Mucosa of rectum (tissue), 2 donors: ENCODE results near the gene LRMDA.

Experiments used
- H3K27ac ChIP-seq, 2 donors: one replicate each; pipeline ENCODE4 v1.7.0; 2013; ENCODE audit warnings: inconsistent platforms in 2 of 2, low read depth in 2 of 2, low read length in 2 of 2
- H3K27me3 ChIP-seq, 2 donors: one replicate each; pipeline ENCODE4 v1.7.0; 2013; ENCODE audit warnings: low read length in 2 of 2; ENCODE audit not compliant: control insufficient read depth in 2 of 2, insufficient read depth in 2 of 2
- H3K36me3 ChIP-seq, 2 donors: one replicate each; pipeline ENCODE4 v1.7.0; 2013; ENCODE audit warnings: low read length in 2 of 2; ENCODE audit not compliant: control insufficient read depth in 2 of 2, insufficient read depth in 2 of 2
- H3K4me1 ChIP-seq, 2 donors: one replicate each; pipeline ENCODE4 v1.7.0; 2013; ENCODE audit warnings: low read length in 2 of 2, mild to moderate bottlenecking in 1 of 2; ENCODE audit not compliant: control insufficient read depth in 2 of 2, insufficient read depth in 2 of 2
- H3K4me3 ChIP-seq, 2 donors: one replicate each; pipeline ENCODE4 v1.7.0; 2013; ENCODE audit warnings: low read length in 2 of 2
- H3K9ac ChIP-seq, 2 donors: one replicate each; pipeline ENCODE4 v1.7.0; 2013; ENCODE audit warnings: low read length in 2 of 2, low read depth in 1 of 2, mild to moderate bottlenecking in 1 of 2
- H3K9me3 ChIP-seq, 2 donors: one replicate each; pipeline ENCODE4 v1.7.0; 2013; ENCODE audit warnings: low read length in 2 of 2; ENCODE audit not compliant: control insufficient read depth in 2 of 2
- donor health status: healthy.
- donor health status: Normal muscosa, but diverticular disease.

Gene LRMDA

DNA sequence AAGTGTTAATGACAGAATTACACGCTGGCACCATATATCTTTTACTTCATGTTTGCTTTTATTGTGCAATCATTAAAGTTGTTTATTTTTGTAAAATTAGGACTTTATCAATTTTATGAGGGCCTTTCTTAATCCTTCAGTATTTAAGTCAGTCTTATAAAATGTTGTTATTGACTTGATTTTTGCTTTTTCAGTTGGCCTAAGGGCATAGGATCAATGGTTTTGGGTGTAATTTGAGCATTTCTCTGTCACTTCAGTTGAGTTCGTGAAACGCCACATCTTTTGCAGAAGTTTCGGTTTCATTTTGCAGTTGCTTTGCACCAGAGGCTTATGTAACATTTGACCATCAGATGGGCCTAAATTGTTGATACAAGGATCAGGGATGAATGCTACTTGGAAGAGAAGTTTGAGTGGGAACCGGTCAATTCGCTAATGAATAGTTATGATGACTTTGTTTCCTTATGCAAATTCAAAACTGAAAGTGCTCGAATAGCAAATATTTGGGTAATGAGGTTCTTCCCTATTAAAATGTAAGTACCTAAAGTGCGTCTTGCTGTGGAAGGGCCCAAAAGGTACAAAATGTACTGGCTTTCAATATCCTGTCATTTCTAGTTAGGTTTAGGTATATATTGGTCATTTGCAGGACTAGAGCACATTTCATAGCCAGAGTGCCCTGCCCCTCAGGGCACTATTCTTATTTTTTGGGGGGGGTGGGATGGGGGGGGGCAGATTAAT lies 340.9 kb downstream of the LRMDA start:
- peak overlapping the region in 1 of 2 donors; percentile 40 for H3K27ac ChIP-seq
- no peaks in the 10 kb centered on the region for H3K4me1 ChIP-seq
- no peaks in the 10 kb centered on the region for H3K9me3 ChIP-seq
- H3K27me3 ChIP-seq, result no peaks in the 10 kb centered on the region
- no peak overlapping the region for H3K9ac ChIP-seq
- H3K4me3 ChIP-seq, result peak overlapping the region; percentile 36 to 58
- no peaks in the 10 kb centered on the region for H3K36me3 ChIP-seq

DNA sequence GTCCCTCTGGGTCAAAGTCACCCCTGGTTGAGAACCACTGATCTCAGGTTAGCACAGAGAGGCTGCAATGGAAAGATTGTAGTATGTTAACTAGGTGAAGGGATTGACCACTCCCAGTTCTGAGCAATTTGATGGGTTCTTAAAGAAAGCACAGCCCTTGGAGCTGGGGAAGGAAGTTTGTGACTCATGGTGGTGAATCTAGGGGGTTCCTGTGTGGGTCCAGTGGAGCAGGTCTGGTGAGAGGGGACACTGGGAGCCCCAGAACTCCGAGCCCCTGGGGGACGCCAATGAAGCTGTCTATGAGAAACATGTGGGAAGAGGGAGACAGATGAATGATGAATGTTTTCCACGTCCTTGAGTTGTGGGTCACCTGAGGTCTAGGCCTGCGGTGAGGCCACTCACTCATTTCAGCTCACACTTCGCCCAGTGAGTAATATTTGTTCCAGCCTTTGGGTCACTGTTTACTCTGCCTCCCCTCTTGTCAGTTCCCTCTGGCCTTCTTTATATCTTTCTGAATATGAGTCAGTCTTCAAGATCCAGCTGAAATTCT lies 341.9 kb downstream of the LRMDA start:
- H3K9me3 ChIP-seq, result no peaks in the 10 kb centered on the region
- no peak overlapping the region for H3K9ac ChIP-seq
- H3K4me3 ChIP-seq, result no peak overlapping the region
- no peaks in the 10 kb centered on the region for H3K27me3 ChIP-seq
- no peaks in the 10 kb centered on the region for H3K4me1 ChIP-seq
- no peaks in the 10 kb centered on the region for H3K36me3 ChIP-seq
- peak overlapping the region in 1 of 2 donors; percentile 34 for H3K27ac ChIP-seq

DNA sequence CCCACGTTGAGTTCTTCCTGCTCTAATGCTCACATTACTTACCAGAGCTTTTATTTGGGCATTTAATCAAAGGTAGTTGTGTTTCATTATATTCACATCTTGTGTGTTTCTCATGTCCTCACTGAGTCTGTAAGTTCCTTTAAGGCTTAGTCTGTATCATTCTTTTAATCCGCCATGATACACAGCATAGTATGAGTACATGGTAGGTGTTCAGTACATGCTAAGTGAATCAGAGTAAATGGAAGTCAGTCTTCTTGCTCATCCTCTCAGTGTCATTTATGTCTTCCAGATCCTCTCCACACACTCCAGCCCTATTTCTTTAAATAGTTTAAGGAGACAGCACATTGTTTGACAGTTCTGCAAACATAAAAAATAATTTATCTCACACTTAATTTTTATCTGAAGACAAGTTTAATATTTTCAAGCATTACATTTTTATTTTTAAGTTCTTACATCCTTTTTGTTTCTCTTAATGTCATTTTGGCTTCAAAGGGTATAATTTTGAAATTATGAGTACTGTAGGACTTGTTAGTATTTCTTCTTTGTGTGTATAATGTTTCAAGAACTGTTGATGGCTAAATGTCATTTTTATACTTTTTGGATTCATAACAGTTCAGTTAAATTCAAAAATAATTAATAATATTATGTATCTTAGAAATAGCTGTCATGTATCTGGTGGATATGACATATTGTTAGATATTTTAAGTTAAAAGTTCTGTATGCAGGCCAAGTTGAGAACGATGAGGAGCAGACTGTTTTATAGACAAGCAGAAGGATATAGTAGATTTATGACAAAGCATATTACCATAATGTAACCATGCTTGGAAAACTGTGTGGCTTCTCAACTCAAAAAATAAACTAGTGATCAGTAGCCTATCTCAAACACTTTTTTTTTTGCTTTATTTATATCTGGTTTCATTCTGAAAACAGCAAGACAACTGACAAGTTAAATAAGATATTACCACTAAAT lies 342.7 kb downstream of the LRMDA start:
- Histone ChIP-seq H3K27ac (no peak overlapping the region), H3K36me3 (no peaks in the 10 kb centered on the region), H3K9me3 (no peaks in the 10 kb centered on the region), H3K27me3 (no peaks in the 10 kb centered on the region), H3K4me1 (no peaks in the 10 kb centered on the region), H3K9ac (no peak overlapping the region), H3K4me3 (no peak overlapping the region)

DNA sequence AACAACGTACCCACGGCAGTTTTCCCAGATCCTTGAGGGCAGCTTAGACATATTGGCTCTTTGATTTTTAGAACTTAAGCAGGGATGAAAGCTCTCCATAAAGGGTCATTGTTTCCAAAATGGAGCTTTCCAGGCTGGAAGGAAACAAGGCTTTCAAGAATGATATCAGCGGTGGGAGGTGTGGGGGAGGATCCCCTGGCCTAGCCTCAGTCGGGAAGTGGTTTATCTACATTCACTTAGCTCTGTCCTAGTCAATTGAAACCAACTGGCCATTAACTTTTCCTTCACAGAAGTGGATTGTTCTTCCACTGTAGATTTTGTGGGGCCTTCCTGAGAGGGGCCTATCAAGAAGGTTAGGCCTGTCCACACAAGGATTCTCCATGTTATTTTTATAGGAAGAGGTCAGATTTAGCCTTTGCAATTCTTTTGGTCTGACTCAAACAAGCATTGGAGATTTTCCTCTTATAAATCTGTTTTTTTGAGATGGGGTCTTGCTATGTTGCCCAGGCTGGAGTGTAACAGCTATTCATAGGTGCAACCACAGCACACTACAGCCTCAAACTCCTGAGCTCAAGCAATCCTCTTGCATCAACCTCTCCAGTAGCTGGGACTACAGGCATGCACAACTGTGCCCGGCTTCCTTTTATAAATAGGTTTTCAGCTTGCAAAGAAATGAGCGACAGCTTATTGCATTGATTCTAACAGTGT lies 343.5 kb downstream of the LRMDA start:
- H3K36me3 ChIP-seq, result no peaks in the 10 kb centered on the region
- H3K27ac ChIP-seq, result no peak overlapping the region
- no peaks in the 10 kb centered on the region for H3K4me1 ChIP-seq
- no peak overlapping the region for H3K4me3 ChIP-seq
- no peaks in the 10 kb centered on the region for H3K27me3 ChIP-seq
- no peaks in the 10 kb centered on the region for H3K9me3 ChIP-seq
- no peak overlapping the region for H3K9ac ChIP-seq

DNA sequence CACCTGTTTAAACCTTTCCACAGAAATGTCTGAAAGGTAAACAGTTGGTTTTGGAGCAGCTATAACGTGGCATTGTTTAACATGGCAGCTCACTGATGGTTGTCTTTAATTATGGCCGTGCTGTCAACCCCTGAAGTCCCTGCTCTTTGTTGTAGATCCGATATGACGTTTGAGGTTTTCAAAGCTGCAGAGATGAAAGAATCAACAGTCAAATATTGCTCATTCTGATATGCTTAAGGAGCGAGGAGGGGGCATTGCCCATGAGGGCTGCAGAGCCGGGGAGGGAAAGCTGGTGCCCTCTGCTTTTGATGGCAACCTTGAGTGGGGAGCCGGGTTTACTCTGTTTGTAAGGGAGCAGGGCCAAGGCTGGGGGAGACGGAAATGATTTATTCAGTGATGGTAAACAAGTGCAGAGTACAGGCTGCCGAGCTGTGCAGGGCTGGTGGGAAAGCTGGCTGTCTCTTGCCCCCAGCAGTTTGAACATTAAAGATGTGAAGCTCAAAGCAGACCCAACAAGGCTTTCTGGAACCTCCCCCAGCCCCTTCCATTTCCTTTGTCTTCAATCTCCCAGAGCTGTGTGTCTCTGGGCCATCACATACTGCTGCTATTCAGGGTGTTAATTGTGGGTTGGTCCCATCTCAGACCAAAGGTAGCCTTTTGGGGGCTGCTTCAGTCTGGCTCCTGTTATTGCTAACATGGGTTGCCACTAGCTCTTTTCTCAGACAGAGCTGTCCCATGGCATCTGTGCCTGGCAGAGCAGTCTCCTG lies 345.5 kb downstream of the LRMDA start:
- no peak overlapping the region for H3K4me3 ChIP-seq
- no peaks in the 10 kb centered on the region for H3K4me1 ChIP-seq
- H3K9ac ChIP-seq, result no peak overlapping the region
- no peak overlapping the region for H3K27ac ChIP-seq
- no peaks in the 10 kb centered on the region for H3K27me3 ChIP-seq
- H3K36me3 ChIP-seq, result no peaks in the 10 kb centered on the region
- no peaks in the 10 kb centered on the region for H3K9me3 ChIP-seq

DNA sequence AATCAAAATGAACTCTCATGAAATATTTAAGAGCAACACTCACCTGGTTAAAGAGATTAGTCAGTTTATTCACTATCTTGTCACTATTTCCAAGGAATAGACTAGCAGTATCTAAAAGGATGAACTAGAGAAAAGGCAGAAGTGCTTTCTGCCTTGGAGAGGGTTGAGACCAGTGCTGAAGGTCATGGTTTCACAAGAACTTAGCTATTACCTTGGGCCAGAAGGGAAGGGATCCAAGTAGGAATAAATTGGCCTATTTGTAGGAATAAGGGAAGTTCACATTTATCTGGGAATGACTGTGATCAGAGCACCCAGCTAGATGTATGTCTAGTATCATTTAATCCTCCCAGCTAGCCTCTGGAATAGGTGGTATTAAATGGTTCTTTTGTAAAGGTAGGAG lies 347.2 kb downstream of the LRMDA start:
- Histone ChIP-seq H3K9ac (no peak overlapping the region), H3K27ac (no peak overlapping the region), H3K4me3 (no peak overlapping the region), H3K4me1 (no peaks in the 10 kb centered on the region), H3K9me3 (no peaks in the 10 kb centered on the region), H3K36me3 (no peaks in the 10 kb centered on the region), H3K27me3 (no peaks in the 10 kb centered on the region)

DNA sequence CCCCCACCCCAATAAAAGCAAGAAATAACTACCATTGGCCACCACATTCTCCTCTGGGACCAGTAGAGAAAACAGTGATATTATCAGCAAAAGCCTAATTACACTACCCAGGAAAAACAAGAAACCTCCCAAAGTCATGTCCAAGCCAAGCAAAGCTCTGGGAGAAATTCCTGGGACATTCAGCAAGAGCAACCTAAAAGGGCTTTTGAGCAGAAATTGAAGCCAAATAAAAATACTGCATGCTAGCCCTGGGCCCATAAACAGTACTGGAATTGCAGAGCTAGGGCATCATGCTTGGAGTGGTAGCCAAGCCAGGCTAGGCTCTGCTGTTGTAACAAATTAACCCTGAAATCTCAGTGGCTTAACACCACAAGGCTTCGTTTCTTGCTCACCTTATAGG lies 347.9 kb downstream of the LRMDA start:
- Histone ChIP-seq H3K9ac (no peak overlapping the region), H3K4me1 (no peaks in the 10 kb centered on the region), H3K9me3 (no peaks in the 10 kb centered on the region), H3K27me3 (no peaks in the 10 kb centered on the region), H3K36me3 (no peaks in the 10 kb centered on the region), H3K27ac (no peak overlapping the region), H3K4me3 (no peak overlapping the region)

DNA sequence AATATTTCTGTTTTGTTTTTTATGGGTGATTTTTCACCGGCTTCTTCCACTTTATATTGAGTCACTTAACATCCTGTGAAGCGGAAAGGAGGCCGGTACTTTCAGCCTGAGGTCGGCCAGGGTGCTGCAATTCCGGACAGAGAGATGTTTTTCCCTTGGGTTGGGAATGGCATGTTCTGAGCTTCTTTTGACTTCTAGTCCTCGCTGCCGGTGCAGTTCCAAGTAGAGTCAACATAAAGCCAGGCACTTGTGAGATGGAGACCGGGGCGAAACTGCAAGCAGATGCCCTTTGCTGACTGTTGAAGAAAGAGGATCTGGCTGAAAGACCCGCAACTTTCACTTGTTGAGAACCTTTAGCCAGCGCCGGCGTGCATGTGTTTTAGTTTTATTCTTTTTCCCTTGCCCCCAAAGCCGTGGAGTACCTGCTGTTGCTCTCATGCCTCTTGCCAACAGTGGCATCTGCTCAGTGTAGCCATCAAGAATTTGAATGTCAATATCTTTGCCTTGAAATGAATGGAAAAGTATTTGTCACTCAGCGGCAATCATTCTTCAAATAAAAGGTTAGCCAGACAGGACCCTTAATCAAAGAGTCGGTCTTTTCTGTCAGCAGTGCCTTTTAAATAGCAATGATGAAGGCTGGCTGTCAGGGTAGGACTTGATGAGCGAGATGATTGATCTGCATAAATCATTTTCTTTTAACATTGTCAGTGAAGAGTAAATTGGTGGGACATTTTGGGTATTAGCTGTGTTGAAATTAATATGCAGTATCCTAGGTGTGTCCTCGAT lies 351.2 kb downstream of the LRMDA start:
- Histone ChIP-seq H3K4me3 (no peak overlapping the region), H3K27ac (no peak overlapping the region), H3K9me3 (no peaks in the 10 kb centered on the region), H3K27me3 (no peaks in the 10 kb centered on the region), H3K4me1 (no peaks in the 10 kb centered on the region), H3K9ac (no peak overlapping the region), H3K36me3 (no peaks in the 10 kb centered on the region)
